Esophagus squamous epithelium (tissue), 5 donors: ENCODE data around the gene ANXA2. TPM values are rescaled to one million over a fixed set of nuclear protein-coding genes. Genes with fewer than 3 reads are reported as not detected.

Source experiments
- DNase-seq: peaks from one replicate; lab custom pipeline; 2025; lab: John Stamatoyannopoulos, UW
- H3K27ac ChIP-seq, 4 donors: fragments of 200-600 bp; sonication (generic); one replicate each; pipeline ENCODE4 v1.5.1; 2016 to 2019; ENCODE audit warnings: mild to moderate bottlenecking in 1 of 4
- H3K27me3 ChIP-seq, 4 donors: fragments of 200-600 bp; sonication (generic); 1 replicate in 3 of 4; 2 replicates in 1 of 4; pipeline versions ENCODE4 v1.5.1 to v1.6.0; 2017 to 2021; ENCODE audit warnings: antibody characterized with exemption in 1 of 4
- H3K36me3 ChIP-seq, 3 donors: fragments of 200-600 bp; sonication (generic); one replicate each; pipeline ENCODE4 v1.5.1; 2016 to 2019
- H3K4me1 ChIP-seq, 3 donors: fragments of 200-600 bp; sonication (generic); one replicate each; pipeline ENCODE4 v1.5.1; 2017 to 2019
- H3K4me3 ChIP-seq, 4 donors: fragments of 200-600 bp; sonication (generic); 1 replicate in 3 of 4; 2 replicates in 1 of 4; pipeline ENCODE4 v1.5.1; 2016 to 2019; ENCODE audit warnings: mild to moderate bottlenecking in 2 of 4, moderate library complexity in 1 of 4
- H3K9me3 ChIP-seq, 3 donors: fragments of 200-600 bp; sonication (generic); one replicate each; pipeline ENCODE4 v1.5.1; 2016 to 2019
- CTCF ChIP-seq, 6 experiments: fragments of 450-650 bp in 4 of 6; fragments of 200-600 bp in 2 of 6; sonication (generic) in 2 of 6; IDR thresholded peaks; one replicate each; pipeline ENCODE4 v1.5.1; 2016 to 2019; ENCODE audit warnings: antibody characterized with exemption in 6 of 6, mild to moderate bottlenecking in 4 of 6, moderate library complexity in 4 of 6
- POLR2A ChIP-seq, 4 donors: fragments of 450-650 bp; IDR thresholded peaks; one replicate each; pipeline ENCODE4 v1.6.1; 2017; ENCODE audit warnings: antibody characterized with exemption in 4 of 4, mild to moderate bottlenecking in 4 of 4, moderate library complexity in 3 of 4
- WGBS, 2 donors: methylation state at CpG; one replicate each; pipeline ENCODE4 v1.1.5; 2018; 5-methylcytosine and 5-hydroxymethylcytosine counted together
- intact Hi-C: fragments of 100-400 bp; cut with DNase I; formaldehyde crosslinking; loops from one replicate; pipeline ENCODE4 v1.15.0; 2022
- total RNA-seq, 4 donors: library from RNA; depleted of rRNA; stranded (reverse); fragments of >200 nt; gene quantifications; one replicate each; pipeline ENCODE4 v1.1.0, GENCODE V29; 2016
- donor health status: DM: yes; HTN: yes; CAD: no.

ANXA2 gene
- total RNA-seq, 4 donors from 2014 or later: 2,116 to 2,445 (median 2,399) TPM

- peaks cover 60 to 95% (median 68%) of the 10 kb centered on the region in 3 donors for H3K36me3 ChIP-seq
- intact Hi-C loops: no loop called here
- 94 to 97% methylated on average over 2 of the region's 2 CpGs for WGBS, 2 donors
These were observed 48.2 kb downstream of the ANXA2 start for GRCh38 chr15:60349589-60349988.

GRCh38 chr15:60347480-60348049 lies 50.2 kb downstream of the ANXA2 start:
- WGBS, 2 donors: 85 to 88% methylated on average over 11 to 13 of the region's 13 CpGs
- Histone ChIP-seq H3K27ac (no peak overlapping the region), H3K9me3 (no peaks in the 10 kb centered on the region), H3K27me3 (no peaks in the 10 kb centered on the region), H3K36me3 (peaks cover 49 to 85% (median 51%) of the 10 kb centered on the region in 3 donors), H3K4me3 (no peak overlapping the region), H3K4me1 (no peaks in the 10 kb centered on the region)
- no peak for DNase-seq
- TF ChIP-seq CTCF (IDR thresholded peaks at IDR 0.05) (no peak), POLR2A (IDR thresholded peaks at IDR 0.05) (no peak)
- intact Hi-C loops: no loop called here

More at GRCh38 chr15:60349589-60349988, 48.2 kb downstream of the ANXA2 start:
- H3K27me3 ChIP-seq: no peaks in the 10 kb centered on the region
- H3K27ac ChIP-seq: no peak overlapping the region
- TF ChIP-seq CTCF (IDR thresholded peaks at IDR 0.05) (no peak), POLR2A (IDR thresholded peaks at IDR 0.05) (no peak)
- no peaks in the 10 kb centered on the region for H3K4me1 ChIP-seq
- DNase-seq: no peak
- H3K9me3 ChIP-seq: no peaks in the 10 kb centered on the region
- no peak overlapping the region for H3K4me3 ChIP-seq

GRCh38 chr15:60346653-60347052 lies 51.1 kb downstream of the ANXA2 start:
- WGBS, 2 donors: 95 to 97% methylated on average over 3 of the region's 3 CpGs
- intact Hi-C loops: no loop called here

GRCh38 chr15:60346077-60346476 lies 51.7 kb downstream of the ANXA2 start:
- no peaks in the 10 kb centered on the region for H3K9me3 ChIP-seq
- DNase-seq: no peak
- 95 to 97% methylated on average over 3 of the region's 3 CpGs for WGBS, 2 donors
- TF ChIP-seq CTCF (IDR thresholded peaks at IDR 0.05): no peak
- no peak for TF ChIP-seq POLR2A (IDR thresholded peaks at IDR 0.05)
- intact Hi-C loops: no loop called here
- no peak overlapping the region for H3K27ac ChIP-seq
- peaks cover 34 to 70% (median 40%) of the 10 kb centered on the region in 3 donors for H3K36me3 ChIP-seq
- H3K4me1 ChIP-seq: no peaks in the 10 kb centered on the region
- H3K4me3 ChIP-seq: no peak overlapping the region
- H3K27me3 ChIP-seq: no peaks in the 10 kb centered on the region

More at GRCh38 chr15:60346653-60347052, 51.1 kb downstream of the ANXA2 start:
- H3K4me1 ChIP-seq: no peaks in the 10 kb centered on the region
- no peak for TF ChIP-seq POLR2A (IDR thresholded peaks at IDR 0.05)
- TF ChIP-seq CTCF (IDR thresholded peaks at IDR 0.05): no peak
- H3K9me3 ChIP-seq: no peaks in the 10 kb centered on the region
- DNase-seq: no peak
- no peak overlapping the region for H3K27ac ChIP-seq
- H3K27me3 ChIP-seq: no peaks in the 10 kb centered on the region
- no peak overlapping the region for H3K4me3 ChIP-seq
- peaks cover 40 to 76% (median 45%) of the 10 kb centered on the region in 3 donors for H3K36me3 ChIP-seq

- Histone ChIP-seq H3K27ac (no peak overlapping the region), H3K4me1 (no peaks in the 10 kb centered on the region), H3K27me3 (no peaks in the 10 kb centered on the region), H3K36me3 (peaks cover 29 to 65% (median 35%) of the 10 kb centered on the region in 3 donors), H3K9me3 (no peaks in the 10 kb centered on the region), H3K4me3 (no peak overlapping the region)
- TF ChIP-seq CTCF (IDR thresholded peaks at IDR 0.05) (no peak), POLR2A (IDR thresholded peaks at IDR 0.05) (no peak)
- DNase-seq: no peak
- WGBS, 2 donors: 94 to 97% methylated on average over 3 of the region's 3 CpGs
- intact Hi-C loops: no loop called here
These were observed 52.2 kb downstream of the ANXA2 start for GRCh38 chr15:60345598-60345997.
